Measurements from ENCODE around the gene PRKAG1. TPM values are rescaled to one million over a fixed set of nuclear protein-coding genes. Genes with fewer than 3 reads are reported as not detected.

Gene PRKAG1
- total and polyA plus RNA-seq, 2 donors from 2014 or later, result 57.1 to 58.4 TPM

- H3K27me3 ChIP-seq (ENCODE audit: control insufficient read depth, insufficient read depth, low read length), result peaks cover 34% of the 10 kb centered on the region
- intact Hi-C loops (cut with DNase I), result no loop called here
- no peaks in the 10 kb centered on the region for H3K9me3 ChIP-seq (ENCODE audit: control insufficient read depth in 2 of 3, insufficient read depth in 1 of 3, low read length in 3 of 3)
- H3K4me3 ChIP-seq (ENCODE audit: low read length in 3 of 3), result no peak overlapping the region
- H3K36me3 ChIP-seq (ENCODE audit: control insufficient read depth in 2 of 3, insufficient read depth in 3 of 3, low read length in 3 of 3), result no peaks in the 10 kb centered on the region
- TF ChIP-seq CTCF (IDR thresholded peaks at IDR 0.05; ENCODE audit: borderline replicate concordance, extremely low read depth, insufficient read depth), result no peak
- H3K27ac ChIP-seq (ENCODE audit: low read depth in 2 of 2, low read length in 2 of 2), result no peak overlapping the region
- H3K4me1 ChIP-seq (ENCODE audit: control insufficient read depth in 2 of 3, insufficient read depth in 2 of 3, low read depth in 1 of 3, low read length in 3 of 3), result no peaks in the 10 kb centered on the region
- H3K9ac ChIP-seq (ENCODE audit: low read length in 3 of 3), result no peak overlapping the region
- FAIRE-seq, result no peak
- no peak for DNase-seq
These were observed 28.0 kb downstream of the PRKAG1 start for GRCh38 chr12:48990552-48990951.

- no peaks in the 10 kb centered on the region for H3K4me1 ChIP-seq (ENCODE audit: control insufficient read depth in 2 of 3, insufficient read depth in 2 of 3, low read depth in 1 of 3, low read length in 3 of 3)
- H3K27me3 ChIP-seq (ENCODE audit: control insufficient read depth, insufficient read depth, low read length), result peaks cover 29% of the 10 kb centered on the region
- DNase-seq, result peak in 4 of 5 donors; percentile 63 to 77 (median 68)
- no peak overlapping the region for H3K27ac ChIP-seq (ENCODE audit: low read depth in 2 of 2, low read length in 2 of 2)
- no peak for FAIRE-seq
- H3K9ac ChIP-seq (ENCODE audit: low read length in 3 of 3), result no peak overlapping the region
- intact Hi-C loops (cut with DNase I), result no loop called here
- H3K36me3 ChIP-seq (ENCODE audit: control insufficient read depth in 2 of 3, insufficient read depth in 3 of 3, low read length in 3 of 3), result no peaks in the 10 kb centered on the region
- H3K9me3 ChIP-seq (ENCODE audit: control insufficient read depth in 2 of 3, insufficient read depth in 1 of 3, low read length in 3 of 3), result no peaks in the 10 kb centered on the region
- TF ChIP-seq CTCF (IDR thresholded peaks at IDR 0.05; ENCODE audit: borderline replicate concordance, extremely low read depth, insufficient read depth), result peak; percentile 74
- no peak overlapping the region for H3K4me3 ChIP-seq (ENCODE audit: low read length in 3 of 3)
These were observed 30.4 kb downstream of the PRKAG1 start for GRCh38 chr12:48988030-48988649.

GRCh38 chr12:48986720-48987291, 31.8 kb downstream of the PRKAG1 start:
- no peaks in the 10 kb centered on the region for H3K4me1 ChIP-seq (ENCODE audit: control insufficient read depth in 2 of 3, insufficient read depth in 2 of 3, low read depth in 1 of 3, low read length in 3 of 3)
- H3K36me3 ChIP-seq (ENCODE audit: control insufficient read depth in 2 of 3, insufficient read depth in 3 of 3, low read length in 3 of 3), result no peaks in the 10 kb centered on the region
- no peak for TF ChIP-seq CTCF (IDR thresholded peaks at IDR 0.05; ENCODE audit: borderline replicate concordance, extremely low read depth, insufficient read depth)
- no peak overlapping the region for H3K4me3 ChIP-seq (ENCODE audit: low read length in 3 of 3)
- DNase-seq, result no peak
- intact Hi-C loops (cut with DNase I), result no loop called here
- H3K27me3 ChIP-seq (ENCODE audit: control insufficient read depth, insufficient read depth, low read length), result peaks cover 39% of the 10 kb centered on the region
- H3K9me3 ChIP-seq (ENCODE audit: control insufficient read depth in 2 of 3, insufficient read depth in 1 of 3, low read length in 3 of 3), result no peaks in the 10 kb centered on the region
- H3K27ac ChIP-seq (ENCODE audit: low read depth in 2 of 2, low read length in 2 of 2), result no peak overlapping the region
- no peak for FAIRE-seq
- no peak overlapping the region for H3K9ac ChIP-seq (ENCODE audit: low read length in 3 of 3)
